HepG2 (cell line): ENCODE measurements around the gene VIPR1. TPM values are rescaled to one million over a fixed set of nuclear protein-coding genes. Genes with fewer than 3 reads are reported as not detected.

ENCODE experiments used
- ATAC-seq: fragments of 200-7000 bp; cut with Tn5 transposase; 3 replicates; pipeline ENCODE4 v1.9.1; 2020; ENCODE audit warnings: mild to moderate bottlenecking, moderate library complexity
- BruUV-seq: library from RNA; stranded (reverse); fragments of 400-500 nt; replicated peaks from 2 replicates; lab custom pipeline; 2021; lab: Mats Ljungman, UMichigan
- CTCF ChIA-PET: fragments of 300-600 bp; formaldehyde crosslinking; extraction: SDS; loops from one replicate; lab custom pipeline; 2021; ENCODE audit warnings: low total read pairs, inconsistent platforms, low intra/inter-chr PET ratio; lab: Yijun Ruan, JAX
- POLR2A ChIA-PET: fragments of 350-600 bp; sonication (Branson Sonifier 250); formaldehyde crosslinking; loops from one replicate; lab custom pipeline; 2020; ENCODE audit warnings: antibody characterized with exemption, inconsistent platforms; lab: Yijun Ruan, JAX
- DNase-seq: peaks from one replicate; pipeline ENCODE4 v3.0.0-alpha.2; 2015; ENCODE audit warnings: low spot score
- FAIRE-seq: peaks from 3 replicates; lab custom pipeline; 2011; peaks lifted over from hg19 to GRCh38; lab: Jason Lieb, UNC
- H2AFZ ChIP-seq: one replicate; pipeline ENCODE4 v1.6.1; 2011; ENCODE audit warnings: low read length, inconsistent platforms
- H3K27ac ChIP-seq: fragments of 300-600 bp; 3 replicates; pipeline ENCODE4 v1.8.0; 2011; ENCODE audit warnings: mixed run types, mild to moderate bottlenecking, mixed read lengths, low read length, inconsistent platforms; ENCODE audit not compliant: insufficient read depth; ENCODE audit errors: extremely low read length
- H3K27me3 ChIP-seq, 2 experiments: fragments of 200-600 bp in 1 of 2; 2 replicates in 1 of 2; 3 replicates in 1 of 2; pipeline versions ENCODE4 v1.6.0 to v1.8.0; 2011; ENCODE audit warnings: low read length in 2 of 2, mild to moderate bottlenecking in 2 of 2, moderate library complexity in 2 of 2, inconsistent platforms in 1 of 2; ENCODE audit not compliant: insufficient read depth in 2 of 2, control insufficient read depth in 1 of 2
- H3K36me3 ChIP-seq, 2 experiments: fragments of 200-600 bp in 1 of 2; replicated peaks in 1 of 2; 2 replicates in 1 of 2; 3 replicates in 1 of 2; pipeline versions ENCODE4 v1.5.1 to v1.8.0; 2011; ENCODE audit warnings: low read length in 2 of 2, inconsistent platforms in 1 of 2; ENCODE audit not compliant: insufficient read depth in 2 of 2, control insufficient read depth in 1 of 2
- H3K4me1 ChIP-seq: 2 replicates; pipeline ENCODE4 v1.5.1; 2012; ENCODE audit warnings: low read length, inconsistent platforms; ENCODE audit not compliant: insufficient read depth
- H3K4me2 ChIP-seq: 2 replicates; pipeline ENCODE4 v1.6.0; 2011; ENCODE audit warnings: low read depth, low read length, inconsistent platforms
- H3K4me3 ChIP-seq, 3 experiments: fragments of 200-600 bp in 1 of 3; sonication (generic), shearing (Covaris generic) in 1 of 3; replicated peaks in 1 of 3; 2 replicates each; pipeline ENCODE4 v1.5.1; 2011 to 2016; ENCODE audit warnings: low read length in 3 of 3, inconsistent platforms in 2 of 3, low read depth in 2 of 3, mild to moderate bottlenecking in 2 of 3, control low read depth in 1 of 3, mixed read lengths in 1 of 3; ENCODE audit not compliant: insufficient read depth in 1 of 3
- H3K79me2 ChIP-seq: one replicate; pipeline ENCODE4 v1.6.1; 2011; ENCODE audit warnings: low read length, inconsistent platforms; ENCODE audit not compliant: insufficient read depth
- H3K9ac ChIP-seq: 2 replicates; pipeline ENCODE4 v1.6.0; 2011; ENCODE audit warnings: mild to moderate bottlenecking, low read depth, low read length, inconsistent platforms; ENCODE audit not compliant: insufficient read depth
- H3K9me3 ChIP-seq: 2 replicates; pipeline ENCODE4 v1.5.1; 2012; ENCODE audit warnings: mild to moderate bottlenecking, low read length
- H4K20me1 ChIP-seq: 2 replicates; pipeline ENCODE4 v1.6.0; 2011; ENCODE audit warnings: inconsistent platforms, mild to moderate bottlenecking, low read length, moderate library complexity; ENCODE audit not compliant: insufficient read depth
- ATF6 ChIP-seq: sonication (generic); formaldehyde crosslinking; conservative IDR thresholded peaks from 2 replicates; pipeline ENCODE4 v1.4.0; 2020; ENCODE audit warnings: missing genetic modification reagents
- ATM ChIP-seq: fragments of 450-650 bp; IDR thresholded peaks from 2 replicates; pipeline ENCODE4 v1.7.1; 2017; ENCODE audit warnings: mild to moderate bottlenecking, borderline replicate concordance
- BORCS8-MEF2B ChIP-seq: sonication (generic); formaldehyde crosslinking; IDR thresholded peaks from 2 replicates; pipeline ENCODE4 v1.8.0; 2022; ENCODE audit warnings: mild to moderate bottlenecking, missing genetic modification reagents
- MYC ChIP-seq: sonication (generic); formaldehyde crosslinking; IDR thresholded peaks from 2 replicates; pipeline ENCODE4 v1.9.0; 2021; ENCODE audit warnings: missing genetic modification reagents, borderline replicate concordance
- PHF8 ChIP-seq: sonication (generic); formaldehyde crosslinking; IDR thresholded peaks from 2 replicates; pipeline ENCODE4 v1.5.0; 2020; ENCODE audit warnings: missing genetic modification reagents
- SAP130 ChIP-seq: IDR thresholded peaks from 2 replicates; pipeline ENCODE4 v1.6.1; 2016; ENCODE audit warnings: low read depth
- SETDB1 ChIP-seq: sonication (generic); formaldehyde crosslinking; IDR thresholded peaks from 2 replicates; pipeline ENCODE4 v1.5.1; 2020; ENCODE audit warnings: missing genetic modification reagents, mild to moderate bottlenecking, borderline replicate concordance
- TAF15 ChIP-seq: fragments of 200-400 bp; formaldehyde crosslinking; IDR thresholded peaks from one replicate; pipeline ENCODE4 v1.6.1; 2018; ENCODE audit warnings: mild to moderate bottlenecking, low read depth, low read length; ENCODE audit not compliant: poor library complexity, severe bottlenecking
- TCF12 ChIP-seq, 2 experiments: fragments of 450-650 bp in 1 of 2; sonication (generic) in 1 of 2; formaldehyde crosslinking in 1 of 2; IDR thresholded peaks; 2 replicates each; pipeline versions ENCODE4 v1.6.1 to v1.8.0; 2017 to 2022; ENCODE audit warnings: antibody characterized with exemption in 1 of 2, mild to moderate bottlenecking in 1 of 2, missing genetic modification reagents in 1 of 2, moderate library complexity in 1 of 2
- ZHX1 ChIP-seq: sonication (generic); formaldehyde crosslinking; IDR thresholded peaks from 2 replicates; pipeline ENCODE4 v1.8.1; 2022; ENCODE audit warnings: low read depth, mild to moderate bottlenecking, missing genetic modification reagents
- ZNF281 ChIP-seq: sonication (generic); formaldehyde crosslinking; IDR thresholded peaks from 2 replicates; pipeline ENCODE4 v1.4.0; 2020; ENCODE audit warnings: missing genetic modification reagents, borderline replicate concordance
- ZNF605 ChIP-seq: sonication (generic); formaldehyde crosslinking; IDR thresholded peaks from 2 replicates; pipeline ENCODE4 v1.8.0; 2022; ENCODE audit warnings: mild to moderate bottlenecking, missing genetic modification reagents
- ZNF670 ChIP-seq: sonication (generic); formaldehyde crosslinking; IDR thresholded peaks from 2 replicates; pipeline ENCODE4 v1.8.0; 2022; ENCODE audit warnings: mild to moderate bottlenecking, missing genetic modification reagents, borderline replicate concordance
- ZNF768 ChIP-seq: sonication (generic); formaldehyde crosslinking; IDR thresholded peaks from 2 replicates; pipeline ENCODE4 v1.4.0; 2020; ENCODE audit warnings: missing genetic modification reagents
- WGBS: methylation state at CpG from one replicate; pipeline ENCODE4 v1.1.6; 2017; ENCODE audit warnings: low lambda C conversion rate; 5-methylcytosine and 5-hydroxymethylcytosine counted together
- in situ Hi-C: cut with HindIII; loops from 2 replicates; pipeline ENCODE4 v1.10.0; 2017; ENCODE audit warnings: low pct_unique_long_range_greater_than_20kb; ENCODE audit not compliant: extremely low pct_ligation_motif_present
- intact Hi-C: fragments of 100-400 bp; cut with micrococcal nuclease; formaldehyde crosslinking; loops from one replicate; pipeline ENCODE4 v1.10.0; 2022; ENCODE audit not compliant: unreplicated experiment
- polyA plus RNA-seq, 8 experiments: library from polyadenylated mRNA; depleted of rRNA in 3 of 8; stranded (reverse) in 7 of 8; unstranded in 1 of 8; fragments of >200 nt; fragmentation: Illumina TruSeq in 4 of 8; extraction: Trizol in 4 of 8; gene quantifications; 2 replicates each; pipeline versions ENCODE4 v1.2.1 to v1.2.3, GENCODE V29; 2011 to 2016; ENCODE audit warnings: low read depth in 4 of 8, missing spikeins in 1 of 8, mixed read lengths in 1 of 8; ENCODE audit not compliant: insufficient read depth in 1 of 8
- total RNA-seq, 5 experiments: library from RNA; depleted of rRNA; stranded (reverse); fragments of >200 nt; fragmentation: Illumina TruSeq; extraction: Trizol; gene quantifications; 2 replicates each; pipeline ENCODE4 v1.2.3, GENCODE V29; 2016; ENCODE audit warnings: low read depth in 1 of 5

The VIPR1 gene
- total and polyA plus RNA-seq, 2 of the 13 experiments (the other 11 are each of a cell fraction or from before 2014, with no cell fraction given): 0.04 to 0.11 TPM

DNA sequence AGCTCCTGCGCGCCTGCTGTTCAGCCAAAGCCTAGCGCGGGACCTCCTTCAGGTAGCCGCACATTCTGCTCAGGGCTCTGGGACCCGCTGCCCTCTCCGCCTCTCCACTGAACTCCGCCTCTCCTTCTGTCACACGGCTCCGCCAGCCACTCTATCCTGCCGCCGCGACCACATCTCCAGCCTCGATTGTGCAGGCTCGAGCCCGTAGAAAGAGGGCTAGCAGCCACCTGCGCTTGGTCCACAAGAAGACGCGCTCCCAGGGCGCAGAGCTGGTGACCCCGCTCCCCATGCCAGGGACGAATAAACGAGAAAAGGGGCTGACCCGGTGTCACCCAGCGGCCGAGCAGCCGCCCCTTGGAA lies 1.1 kb upstream of the VIPR1 start (continued):
- TF ChIP-seq SETDB1: no peak
- no peak for TF ChIP-seq ZHX1 (CRISPR knock-in tag)
- TF ChIP-seq, all 625 proteins: peak for 0

- FAIRE-seq: no peak
- Histone ChIP-seq H3K4me1 (peaks cover 18% of the 10 kb centered on the region), H3K4me3 (peak overlapping the region; percentile 46 to 69 (median 49)), H3K9ac (no peak overlapping the region), H3K9me3 (no peaks in the 10 kb centered on the region), H3K4me2 (peak overlapping the region; percentile 84), H4K20me1 (no peaks in the 10 kb centered on the region), H3K79me2 (no peaks in the 10 kb centered on the region), H2AFZ (no peak overlapping the region), H3K27ac (no peak overlapping the region), H3K36me3 (no peaks in the 10 kb centered on the region), H3K27me3 (peaks cover 10 to 60% of the 10 kb centered on the region in 2 experiments; a peak in 4 of 5 replicates)
- ChIA-PET CTCF (interaction anchor here (0.6 to 1.9 kb wide), 2 partner anchors 45 to 70 kb away, joined by 3 to 6 read pairs; no protein-coding TSS in a partner anchor), POLR2A (no interaction called here)
- DNase-seq: peak; percentile 22
- WGBS: 11% methylated on average over 20 of the region's 46 CpGs
- intact Hi-C loops (loop anchor here (5.0 kb wide), 1 partner anchor 40 kb away; no protein-coding TSS in a partner anchor), in situ Hi-C loops (no loop called here)
- peak; percentile 79 for ATAC-seq
- BruUV-seq: no TSS peak
- no peak for TF ChIP-seq ATF6 (CRISPR knock-in tag)
- TF ChIP-seq ZNF281: no peak
- TF ChIP-seq TCF12 (IDR thresholded peaks at IDR 0.05): no peak
- TF ChIP-seq TCF12 (CRISPR knock-in tag; IDR thresholded peaks at IDR 0.05): peak; percentile 25; the same call in 1 of the 2 replicates
- TF ChIP-seq MYC (CRISPR knock-in tag): peak; percentile 30; the same call in 1 of the 2 replicates
- TF ChIP-seq ATM: no peak
- TF ChIP-seq TAF15: no peak
- no peak for TF ChIP-seq ZNF605 (CRISPR knock-in tag)
- TF ChIP-seq PHF8 (CRISPR knock-in tag): 0 out of 2 replicates have a peak, but pooled peaks have one; percentile 21
- no peak for TF ChIP-seq SAP130 (CRISPR knock-in tag)
- TF ChIP-seq ZNF768 (CRISPR knock-in tag): no peak
- peak; percentile 45; the same call in 1 of the 2 replicates for TF ChIP-seq BORCS8-MEF2B (CRISPR knock-in tag)
- TF ChIP-seq ZNF670 (CRISPR knock-in tag): no peak
These were observed 588 bp upstream of the VIPR1 start for GRCh38 chr3:42501681-42502428.
